Panc1 (cell line): ENCODE data around the gene OGG1.

ENCODE experiments used
- CTCF ChIP-seq: fragments of 450-650 bp; IDR thresholded peaks from 2 replicates; pipeline ENCODE4 v1.5.1; 2017; ENCODE audit warnings: mild to moderate bottlenecking
- SIN3A ChIP-seq: IDR thresholded peaks from 2 replicates; pipeline ENCODE4 v1.6.1; 2012; ENCODE audit warnings: low read depth, mild to moderate bottlenecking, low read length, moderate library complexity, borderline replicate concordance; ENCODE audit not compliant: insufficient read depth

- TF ChIP-seq CTCF, result no peak
- TF ChIP-seq SIN3A, result no peak
Measured at GRCh38 chr3:9804996-9805395, 55.2 kb downstream of the OGG1 start.
